Esophagus muscularis mucosa (tissue), 4 donors: ENCODE data around the gene MITF.

Experiments
- CTCF ChIP-seq, 3 experiments: fragments of 200-600 bp in 2 of 3; fragments of 450-650 bp in 1 of 3; sonication (generic) in 2 of 3; IDR thresholded peaks; one replicate each; pipeline ENCODE4 v1.5.1; 2017 to 2019; ENCODE audit warnings: antibody characterized with exemption in 3 of 3, mild to moderate bottlenecking in 2 of 3, moderate library complexity in 1 of 3
- EP300 ChIP-seq: sonication (generic); formaldehyde crosslinking; IDR thresholded peaks from one replicate; pipeline ENCODE4 v1.6.1; 2017; ENCODE audit warnings: antibody characterized with exemption
- POLR2A ChIP-seq: fragments of 450-650 bp; IDR thresholded peaks from one replicate; pipeline ENCODE4 v1.6.1; 2017; ENCODE audit warnings: antibody characterized with exemption, moderate library complexity, mild to moderate bottlenecking, low read depth
- POLR2AphosphoS5 ChIP-seq, 2 donors: sonication (generic); formaldehyde crosslinking; IDR thresholded peaks; one replicate each; pipeline ENCODE4 v1.6.1; 2017; ENCODE audit warnings: antibody characterized with exemption in 2 of 2

GRCh38 chr3:69915726-69916125 is 176.5 kb downstream of the MITF start:
- no peak for TF ChIP-seq CTCF (IDR thresholded peaks at IDR 0.05)
- no peak for TF ChIP-seq POLR2AphosphoS5 (IDR thresholded peaks at IDR 0.05)
- no peak for TF ChIP-seq POLR2A
- TF ChIP-seq EP300: no peak
